WTC11 (cell line): ENCODE results near the gene PLXDC2. TPM values are rescaled to one million over a fixed set of nuclear protein-coding genes. Genes with fewer than 3 reads are reported as not detected.

Source experiments
- ATAC-seq: fragments of 200-7000 bp; cut with Tn5 transposase; 2 replicates; pipeline ENCODE4 v1.10.0; 2021; ENCODE audit warnings: mild to moderate bottlenecking, moderate library complexity
- CTCF ChIA-PET: fragments of 300-600 bp; sonication (Branson Sonifier 250); formaldehyde crosslinking; loops from one replicate; lab custom pipeline; 2021; ENCODE audit warnings: antibody characterized with exemption; lab: Charles Lee
- POLR2A ChIA-PET: fragments of 350-600 bp; sonication (Branson Sonifier 250); formaldehyde crosslinking; loops from one replicate; lab custom pipeline; 2021; ENCODE audit warnings: antibody characterized with exemption; lab: Charles Lee
- DNase-seq: peaks from one replicate; pipeline ENCODE4 v3.0.0; 2021; ENCODE audit warnings: low spot score
- H3K27ac Mint-ChIP-seq: 2 replicates; pipeline ENCODE4 v1.8.0; 2021; ENCODE audit warnings: mixed read lengths
- H3K27me3 Mint-ChIP-seq: 2 replicates; pipeline ENCODE4 v1.8.0; 2021; ENCODE audit warnings: low read depth, mild to moderate bottlenecking, moderate library complexity, mixed read lengths
- H3K36me3 Mint-ChIP-seq: 2 replicates; pipeline ENCODE4 v1.8.0; 2021; ENCODE audit warnings: mixed read lengths
- H3K4me1 Mint-ChIP-seq: 2 replicates; pipeline ENCODE4 v1.8.0; 2022; ENCODE audit warnings: mixed read lengths
- H3K4me3 Mint-ChIP-seq: 2 replicates; pipeline ENCODE4 v1.8.0; 2021; ENCODE audit warnings: mild to moderate bottlenecking, moderate library complexity, mixed read lengths
- H3K9me3 Mint-ChIP-seq: 2 replicates; pipeline ENCODE4 v1.8.0; 2021; ENCODE audit warnings: mixed read lengths
- ESRRA ChIP-seq: sonication (generic); formaldehyde crosslinking; IDR thresholded peaks from 2 replicates; pipeline ENCODE4 v1.8.1; 2022; ENCODE audit warnings: mild to moderate bottlenecking, missing genetic modification reagents, borderline replicate concordance
- FOXK1 ChIP-seq: sonication (generic); formaldehyde crosslinking; IDR thresholded peaks from 2 replicates; pipeline ENCODE4 v1.8.0; 2022; ENCODE audit warnings: mild to moderate bottlenecking, moderate library complexity, missing genetic modification reagents
- JAZF1 ChIP-seq: fragments of 250-450 bp; sonication (Bioruptor Pico); IDR thresholded peaks from 2 replicates; pipeline ENCODE4 v1.9.0; 2021; ENCODE audit warnings: moderate library complexity, mild to moderate bottlenecking, inconsistent platforms
- JUN ChIP-seq: sonication (generic); formaldehyde crosslinking; IDR thresholded peaks from 2 replicates; pipeline ENCODE4 v1.8.0; 2023; ENCODE audit warnings: mild to moderate bottlenecking, missing genetic modification reagents
- KAT7 ChIP-seq: sonication (generic); formaldehyde crosslinking; IDR thresholded peaks from 2 replicates; pipeline ENCODE4 v1.8.1; 2023; ENCODE audit warnings: missing genetic modification reagents, mild to moderate bottlenecking, borderline replicate concordance
- NFATC4 ChIP-seq: fragments of 250-450 bp; sonication (Bioruptor Pico); IDR thresholded peaks from 2 replicates; pipeline ENCODE4 v1.9.0; 2021; ENCODE audit warnings: mild to moderate bottlenecking
- NFE2L1 ChIP-seq: sonication (generic); formaldehyde crosslinking; IDR thresholded peaks from 2 replicates; pipeline ENCODE4 v1.8.1; 2023; ENCODE audit warnings: missing genetic modification reagents
- NFYB ChIP-seq: sonication (generic); formaldehyde crosslinking; conservative IDR thresholded peaks from 2 replicates; pipeline ENCODE4 v1.8.0; 2022; ENCODE audit warnings: low read depth, missing genetic modification reagents
- NR2C2 ChIP-seq: sonication (generic); formaldehyde crosslinking; IDR thresholded peaks from 2 replicates; pipeline ENCODE4 v1.8.0; 2022; ENCODE audit warnings: mild to moderate bottlenecking, missing genetic modification reagents
- PRRX2 ChIP-seq: fragments of 250-450 bp; sonication (Bioruptor Pico); IDR thresholded peaks from 2 replicates; pipeline ENCODE4 v1.8.0; 2021; ENCODE audit warnings: mild to moderate bottlenecking
- ZNF121 ChIP-seq: sonication (generic); formaldehyde crosslinking; IDR thresholded peaks from 2 replicates; pipeline ENCODE4 v1.8.0; 2023; ENCODE audit warnings: missing genetic modification reagents
- ZNF263 ChIP-seq: sonication (generic); formaldehyde crosslinking; IDR thresholded peaks from 2 replicates; pipeline ENCODE4 v1.8.1; 2022; ENCODE audit warnings: low read depth, mild to moderate bottlenecking, moderate library complexity, missing genetic modification reagents
- total RNA-seq: library from RNA; stranded (reverse); gene quantifications from 3 replicates; pipeline ENCODE4 v1.2.3, GENCODE V29; 2021
- TF ChIP-seq, protein P1 (sequence below): fragments of 250-450 bp; sonication (Bioruptor Pico); IDR thresholded peaks from 2 replicates; pipeline ENCODE4 v1.9.0; 2021; ENCODE audit warnings: moderate library complexity, mild to moderate bottlenecking, inconsistent platforms, borderline replicate concordance
- TF ChIP-seq, protein P2 (sequence below): sonication (generic); formaldehyde crosslinking; IDR thresholded peaks from 2 replicates; pipeline ENCODE4 v1.8.1; 2022; ENCODE audit warnings: low read depth, mild to moderate bottlenecking, moderate library complexity, missing genetic modification reagents, borderline replicate concordance
- TF ChIP-seq, protein P3 (sequence below): fragments of 250-450 bp; sonication (Bioruptor Pico); IDR thresholded peaks from 2 replicates; pipeline ENCODE4 v1.9.0; 2021; ENCODE audit warnings: mild to moderate bottlenecking
- TF ChIP-seq, protein P4 (sequence below): sonication (generic); formaldehyde crosslinking; IDR thresholded peaks from 2 replicates; pipeline ENCODE4 v1.8.0; 2022; ENCODE audit warnings: mild to moderate bottlenecking, missing genetic modification reagents
- TF ChIP-seq, protein P5 (sequence below): sonication (generic); formaldehyde crosslinking; IDR thresholded peaks from 2 replicates; pipeline ENCODE4 v1.8.1; 2023; ENCODE audit warnings: mild to moderate bottlenecking, missing genetic modification reagents, moderate library complexity
- TF ChIP-seq, protein P6 (sequence below): sonication (generic); formaldehyde crosslinking; conservative IDR thresholded peaks from 2 replicates; pipeline ENCODE4 v1.8.1; 2023; ENCODE audit warnings: mild to moderate bottlenecking, low read depth, missing genetic modification reagents, moderate library complexity

Gene PLXDC2
- total RNA-seq, 1 experiment from 2014 or later = 31.7 TPM

DNA sequence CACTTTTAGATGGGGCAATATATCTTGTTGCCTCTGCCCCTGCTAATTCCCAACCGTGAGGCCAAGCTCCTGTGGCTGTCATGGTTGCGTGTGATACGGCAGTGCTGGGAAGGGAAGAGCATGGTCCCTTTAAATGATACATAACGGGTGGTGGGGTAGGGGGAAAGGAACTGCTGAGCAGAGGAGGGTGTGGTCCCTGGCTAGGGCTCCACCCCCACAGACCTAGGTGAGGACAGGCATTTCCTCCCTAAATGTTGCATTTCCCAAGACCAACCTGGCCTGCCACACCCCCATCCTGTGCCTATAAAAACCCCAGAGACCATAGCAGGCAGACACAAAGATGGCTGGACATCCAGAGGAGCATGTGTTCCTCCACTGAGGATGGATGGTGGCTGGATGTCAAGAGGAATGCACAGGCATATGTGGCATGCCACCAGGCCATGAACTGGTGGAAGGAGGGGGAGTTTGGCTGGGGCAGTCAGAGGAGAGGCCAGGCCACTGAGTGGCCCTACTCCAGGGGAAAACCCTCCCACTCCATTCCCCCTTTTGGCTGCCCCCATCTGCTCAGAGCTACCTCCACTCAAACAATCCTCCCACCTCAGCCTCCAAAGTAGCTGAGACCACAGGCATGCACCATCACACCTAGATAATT, 104.0 kb downstream of the PLXDC2 start:
- ChIA-PET POLR2A (no interaction called here), CTCF (no interaction called here)
- Mint-ChIP-seq H3K9me3 (peaks cover under 1% of the 10 kb centered on the region), H3K4me3 (no peak overlapping the region), H3K36me3 (peaks cover under 1% of the 10 kb centered on the region), H3K27me3 (no peaks in the 10 kb centered on the region), H3K27ac (peak overlapping the region; percentile 42), H3K4me1 (peaks cover 58% of the 10 kb centered on the region)
- peak; percentile 70 for ATAC-seq
- no peak for DNase-seq
- no peak for TF ChIP-seq ZNF121 (CRISPR knock-in tag)

DNA sequence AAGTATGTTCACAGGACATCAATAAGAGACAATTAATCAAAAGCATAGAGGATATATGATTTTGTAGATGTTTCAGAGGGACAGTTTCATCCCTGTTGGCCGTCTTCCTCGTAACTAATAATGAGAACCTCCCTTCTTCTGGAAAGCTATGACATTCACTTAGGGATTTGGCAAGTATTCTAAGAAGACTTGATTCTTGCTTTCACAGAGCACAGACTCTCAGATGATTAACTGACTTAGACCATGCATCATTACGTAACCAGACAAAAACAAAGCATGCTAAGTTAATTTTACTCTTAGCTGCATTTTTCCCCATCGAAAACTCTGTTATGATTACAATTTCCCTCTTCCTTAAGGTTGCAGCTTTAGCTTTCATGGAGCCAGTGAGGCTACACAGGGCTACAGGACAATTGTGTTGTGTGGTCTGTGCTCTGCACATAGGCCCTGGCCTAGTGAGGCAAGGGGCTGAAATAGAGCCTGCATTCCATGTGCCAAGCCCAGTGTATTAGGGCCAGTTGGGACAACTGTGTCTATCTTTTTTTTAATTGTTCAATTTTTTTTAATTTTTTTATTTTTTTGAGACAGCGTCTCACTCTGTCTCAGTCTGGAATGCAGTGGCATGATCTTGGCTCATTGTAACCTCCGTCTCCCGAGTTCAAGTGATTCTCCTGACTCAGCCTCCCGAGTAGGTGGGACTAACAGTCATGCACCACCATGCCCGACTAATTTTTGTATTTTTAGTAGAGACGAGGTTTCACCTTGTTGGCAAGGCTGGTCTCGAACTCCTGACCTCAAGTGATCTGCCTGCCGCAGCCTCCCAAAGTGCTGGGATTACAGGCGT, 105.3 kb downstream of the PLXDC2 start:
- ATAC-seq = no peak
- Mint-ChIP-seq H3K4me1 (peaks cover 65% of the 10 kb centered on the region), H3K4me3 (no peak overlapping the region), H3K9me3 (no peaks in the 10 kb centered on the region), H3K27ac (peak overlapping the region; percentile 93), H3K36me3 (no peaks in the 10 kb centered on the region), H3K27me3 (no peaks in the 10 kb centered on the region)
- POLR2A ChIA-PET = no interaction called here
- DNase-seq = no peak
- TF ChIP-seq JUN (no peak), NFE2L1 (no peak), ESRRA (no peak), JAZF1 (CRISPR knock-in tag) (no peak), NFATC4 (CRISPR knock-in tag) (no peak), FOXK1 (CRISPR knock-in tag) (no peak)
- TF ChIP-seq, protein P1, sequence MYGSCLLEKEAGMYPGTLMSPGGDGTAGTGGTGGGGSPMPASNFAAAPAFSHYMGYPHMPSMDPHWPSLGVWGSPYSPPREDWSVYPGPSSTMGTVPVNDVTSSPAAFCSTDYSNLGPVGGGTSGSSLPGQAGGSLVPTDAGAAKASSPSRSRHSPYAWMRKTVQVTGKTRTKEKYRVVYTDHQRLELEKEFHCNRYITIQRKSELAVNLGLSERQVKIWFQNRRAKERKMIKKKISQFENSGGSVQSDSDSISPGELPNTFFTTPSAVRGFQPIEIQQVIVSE = no peak
- CTCF ChIA-PET = interaction anchor here (1.3 kb wide), 1 partner anchor 10 kb away, joined by 5 read pairs; no protein-coding TSS in a partner anchor

DNA sequence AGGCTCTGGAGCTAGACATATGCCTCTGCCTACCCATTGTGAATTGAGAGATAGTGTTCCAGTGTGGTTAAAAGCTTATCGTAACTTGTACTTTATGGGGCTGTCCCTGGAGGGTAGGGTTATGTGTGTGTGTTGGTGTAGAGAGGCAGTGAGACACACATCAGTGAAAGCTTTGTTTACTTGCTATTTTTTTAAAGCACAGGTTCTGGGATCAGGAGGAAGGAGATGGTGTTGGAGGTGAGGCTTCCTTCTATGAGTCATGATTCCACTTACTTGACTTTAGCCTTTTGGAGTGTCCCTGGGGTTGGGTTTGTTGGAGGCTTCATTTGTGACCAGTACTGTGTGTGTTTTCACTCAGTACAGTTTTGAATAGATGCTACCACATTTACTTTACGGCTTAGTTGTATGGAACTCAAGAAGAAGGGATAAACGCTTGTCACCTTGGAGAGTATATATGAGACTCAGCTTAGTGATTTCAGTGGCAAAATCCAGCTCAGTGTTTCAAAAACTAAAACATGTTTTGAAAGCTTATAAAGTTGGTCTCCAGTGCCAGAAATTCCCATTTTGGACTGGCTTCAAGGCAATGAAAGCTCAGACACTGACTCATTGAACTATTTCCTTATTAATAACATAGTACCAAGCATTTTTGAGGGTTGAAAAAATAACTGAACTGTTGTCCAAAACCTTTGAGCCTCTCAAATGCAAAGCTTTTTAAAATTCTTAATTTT, 106.2 kb downstream of the PLXDC2 start:
- no peaks in the 10 kb centered on the region for H3K9me3 Mint-ChIP-seq
- H3K27ac Mint-ChIP-seq = peak overlapping the region; percentile 93
- CTCF ChIA-PET = interaction anchor here (1.3 kb wide), 1 partner anchor 9 kb away, joined by 5 read pairs; no protein-coding TSS in a partner anchor
- H3K4me1 Mint-ChIP-seq = peaks cover 57% of the 10 kb centered on the region
- POLR2A ChIA-PET = no interaction called here
- H3K36me3 Mint-ChIP-seq = peaks cover 3% of the 10 kb centered on the region; the same call in 1 of the 2 replicates
- H3K4me3 Mint-ChIP-seq = no peak overlapping the region
- ATAC-seq (no peak), DNase-seq (no peak)
- no peaks in the 10 kb centered on the region for H3K27me3 Mint-ChIP-seq
- no peak for TF ChIP-seq PRRX2 (CRISPR knock-in tag)
- TF ChIP-seq, protein P2, sequence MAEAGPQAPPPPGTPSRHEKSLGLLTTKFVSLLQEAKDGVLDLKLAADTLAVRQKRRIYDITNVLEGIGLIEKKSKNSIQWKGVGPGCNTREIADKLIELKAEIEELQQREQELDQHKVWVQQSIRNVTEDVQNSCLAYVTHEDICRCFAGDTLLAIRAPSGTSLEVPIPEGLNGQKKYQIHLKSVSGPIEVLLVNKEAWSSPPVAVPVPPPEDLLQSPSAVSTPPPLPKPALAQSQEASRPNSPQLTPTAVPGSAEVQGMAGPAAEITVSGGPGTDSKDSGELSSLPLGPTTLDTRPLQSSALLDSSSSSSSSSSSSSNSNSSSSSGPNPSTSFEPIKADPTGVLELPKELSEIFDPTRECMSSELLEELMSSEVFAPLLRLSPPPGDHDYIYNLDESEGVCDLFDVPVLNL = no peak
- no peak for TF ChIP-seq ZNF263 (CRISPR knock-in tag)
- no peak for TF ChIP-seq KAT7
- TF ChIP-seq, protein P3, sequence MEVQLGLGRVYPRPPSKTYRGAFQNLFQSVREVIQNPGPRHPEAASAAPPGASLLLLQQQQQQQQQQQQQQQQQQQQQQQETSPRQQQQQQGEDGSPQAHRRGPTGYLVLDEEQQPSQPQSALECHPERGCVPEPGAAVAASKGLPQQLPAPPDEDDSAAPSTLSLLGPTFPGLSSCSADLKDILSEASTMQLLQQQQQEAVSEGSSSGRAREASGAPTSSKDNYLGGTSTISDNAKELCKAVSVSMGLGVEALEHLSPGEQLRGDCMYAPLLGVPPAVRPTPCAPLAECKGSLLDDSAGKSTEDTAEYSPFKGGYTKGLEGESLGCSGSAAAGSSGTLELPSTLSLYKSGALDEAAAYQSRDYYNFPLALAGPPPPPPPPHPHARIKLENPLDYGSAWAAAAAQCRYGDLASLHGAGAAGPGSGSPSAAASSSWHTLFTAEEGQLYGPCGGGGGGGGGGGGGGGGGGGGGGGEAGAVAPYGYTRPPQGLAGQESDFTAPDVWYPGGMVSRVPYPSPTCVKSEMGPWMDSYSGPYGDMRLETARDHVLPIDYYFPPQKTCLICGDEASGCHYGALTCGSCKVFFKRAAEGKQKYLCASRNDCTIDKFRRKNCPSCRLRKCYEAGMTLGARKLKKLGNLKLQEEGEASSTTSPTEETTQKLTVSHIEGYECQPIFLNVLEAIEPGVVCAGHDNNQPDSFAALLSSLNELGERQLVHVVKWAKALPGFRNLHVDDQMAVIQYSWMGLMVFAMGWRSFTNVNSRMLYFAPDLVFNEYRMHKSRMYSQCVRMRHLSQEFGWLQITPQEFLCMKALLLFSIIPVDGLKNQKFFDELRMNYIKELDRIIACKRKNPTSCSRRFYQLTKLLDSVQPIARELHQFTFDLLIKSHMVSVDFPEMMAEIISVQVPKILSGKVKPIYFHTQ (CRISPR knock-in tag) = no peak
- TF ChIP-seq, protein P4, sequence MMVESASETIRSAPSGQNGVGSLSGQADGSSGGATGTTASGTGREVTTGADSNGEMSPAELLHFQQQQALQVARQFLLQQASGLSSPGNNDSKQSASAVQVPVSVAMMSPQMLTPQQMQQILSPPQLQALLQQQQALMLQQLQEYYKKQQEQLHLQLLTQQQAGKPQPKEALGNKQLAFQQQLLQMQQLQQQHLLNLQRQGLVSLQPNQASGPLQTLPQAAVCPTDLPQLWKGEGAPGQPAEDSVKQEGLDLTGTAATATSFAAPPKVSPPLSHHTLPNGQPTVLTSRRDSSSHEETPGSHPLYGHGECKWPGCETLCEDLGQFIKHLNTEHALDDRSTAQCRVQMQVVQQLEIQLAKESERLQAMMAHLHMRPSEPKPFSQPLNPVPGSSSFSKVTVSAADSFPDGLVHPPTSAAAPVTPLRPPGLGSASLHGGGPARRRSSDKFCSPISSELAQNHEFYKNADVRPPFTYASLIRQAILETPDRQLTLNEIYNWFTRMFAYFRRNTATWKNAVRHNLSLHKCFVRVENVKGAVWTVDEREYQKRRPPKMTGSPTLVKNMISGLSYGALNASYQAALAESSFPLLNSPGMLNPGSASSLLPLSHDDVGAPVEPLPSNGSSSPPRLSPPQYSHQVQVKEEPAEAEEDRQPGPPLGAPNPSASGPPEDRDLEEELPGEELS (CRISPR knock-in tag) = no peak
- TF ChIP-seq NR2C2 (CRISPR knock-in tag) = no peak
- TF ChIP-seq NFYB (CRISPR knock-in tag) = no peak
- TF ChIP-seq, protein P5, sequence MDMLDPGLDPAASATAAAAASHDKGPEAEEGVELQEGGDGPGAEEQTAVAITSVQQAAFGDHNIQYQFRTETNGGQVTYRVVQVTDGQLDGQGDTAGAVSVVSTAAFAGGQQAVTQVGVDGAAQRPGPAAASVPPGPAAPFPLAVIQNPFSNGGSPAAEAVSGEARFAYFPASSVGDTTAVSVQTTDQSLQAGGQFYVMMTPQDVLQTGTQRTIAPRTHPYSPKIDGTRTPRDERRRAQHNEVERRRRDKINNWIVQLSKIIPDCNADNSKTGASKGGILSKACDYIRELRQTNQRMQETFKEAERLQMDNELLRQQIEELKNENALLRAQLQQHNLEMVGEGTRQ (CRISPR knock-in tag) = no peak
- TF ChIP-seq, protein P6, sequence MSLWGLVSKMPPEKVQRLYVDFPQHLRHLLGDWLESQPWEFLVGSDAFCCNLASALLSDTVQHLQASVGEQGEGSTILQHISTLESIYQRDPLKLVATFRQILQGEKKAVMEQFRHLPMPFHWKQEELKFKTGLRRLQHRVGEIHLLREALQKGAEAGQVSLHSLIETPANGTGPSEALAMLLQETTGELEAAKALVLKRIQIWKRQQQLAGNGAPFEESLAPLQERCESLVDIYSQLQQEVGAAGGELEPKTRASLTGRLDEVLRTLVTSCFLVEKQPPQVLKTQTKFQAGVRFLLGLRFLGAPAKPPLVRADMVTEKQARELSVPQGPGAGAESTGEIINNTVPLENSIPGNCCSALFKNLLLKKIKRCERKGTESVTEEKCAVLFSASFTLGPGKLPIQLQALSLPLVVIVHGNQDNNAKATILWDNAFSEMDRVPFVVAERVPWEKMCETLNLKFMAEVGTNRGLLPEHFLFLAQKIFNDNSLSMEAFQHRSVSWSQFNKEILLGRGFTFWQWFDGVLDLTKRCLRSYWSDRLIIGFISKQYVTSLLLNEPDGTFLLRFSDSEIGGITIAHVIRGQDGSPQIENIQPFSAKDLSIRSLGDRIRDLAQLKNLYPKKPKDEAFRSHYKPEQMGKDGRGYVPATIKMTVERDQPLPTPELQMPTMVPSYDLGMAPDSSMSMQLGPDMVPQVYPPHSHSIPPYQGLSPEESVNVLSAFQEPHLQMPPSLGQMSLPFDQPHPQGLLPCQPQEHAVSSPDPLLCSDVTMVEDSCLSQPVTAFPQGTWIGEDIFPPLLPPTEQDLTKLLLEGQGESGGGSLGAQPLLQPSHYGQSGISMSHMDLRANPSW (CRISPR knock-in tag) = no peak
